Stomach (tissue), 9 donors: ENCODE measurements around the gene DPH6. TPM values are rescaled to one million over a fixed set of nuclear protein-coding genes. Genes with fewer than 3 reads are reported as not detected.

Experiments
- DNase-seq, 2 donors: peaks; one replicate each; pipeline versions ENCODE4 v3.0.0 to v3.0.0-alpha.2; 2013 to 2019
- H3K27ac ChIP-seq, 5 donors: fragments of 200-600 bp in 4 of 5; sonication (generic) in 4 of 5; one replicate each; pipeline ENCODE4 v1.5.1; 2013 to 2019; ENCODE audit warnings: mild to moderate bottlenecking in 1 of 5, moderate library complexity in 1 of 5
- H3K27me3 ChIP-seq, 3 donors: fragments of 200-600 bp; sonication (generic); one replicate each; pipeline ENCODE4 v1.5.1; 2017 to 2019; ENCODE audit warnings: mixed run types in 1 of 3
- H3K36me3 ChIP-seq, 4 donors: fragments of 200-600 bp; sonication (generic); 1 replicate in 3 of 4; 2 replicates in 1 of 4; pipeline ENCODE4 v1.5.1; 2016 to 2019
- H3K4me1 ChIP-seq, 4 donors: fragments of 200-600 bp; sonication (generic); one replicate each; pipeline ENCODE4 v1.5.1; 2016 to 2019
- H3K4me3 ChIP-seq, 4 donors: fragments of 200-600 bp; sonication (generic) in 3 of 4; one replicate each; pipeline ENCODE4 v1.5.1; 2016 to 2019; ENCODE audit warnings: mild to moderate bottlenecking in 1 of 4
- H3K9me3 ChIP-seq, 4 donors: fragments of 200-600 bp; sonication (generic); one replicate each; pipeline ENCODE4 v1.5.1; 2016 to 2019
- CTCF ChIP-seq, 7 experiments: fragments of 450-650 bp in 4 of 7; fragments of 200-600 bp in 3 of 7; sonication (generic) in 3 of 7; IDR thresholded peaks; one replicate each; pipeline ENCODE4 v1.5.1; 2016 to 2019; ENCODE audit warnings: antibody characterized with exemption in 7 of 7, control low read depth in 2 of 7, mild to moderate bottlenecking in 1 of 7
- EP300 ChIP-seq: sonication (generic); formaldehyde crosslinking; IDR thresholded peaks from one replicate; pipeline ENCODE4 v1.6.1; 2017; ENCODE audit warnings: antibody characterized with exemption
- POLR2A ChIP-seq, 4 donors: fragments of 450-650 bp; IDR thresholded peaks; one replicate each; pipeline ENCODE4 v1.6.1; 2016; ENCODE audit warnings: antibody characterized with exemption in 4 of 4, control low read depth in 2 of 4, mild to moderate bottlenecking in 1 of 4, moderate library complexity in 1 of 4
- POLR2AphosphoS5 ChIP-seq, 3 donors: sonication (generic); formaldehyde crosslinking; IDR thresholded peaks; one replicate each; pipeline ENCODE4 v1.6.1; 2016; ENCODE audit warnings: antibody characterized with exemption in 3 of 3
- WGBS, 5 donors: extraction: QIAGEN DNeasy Blood & Tissue Kit in 3 of 5; methylation state at CpG; one replicate each; pipeline versions ENCODE4 v1.1.5 to v1.1.7; 2013 to 2018; 5-methylcytosine and 5-hydroxymethylcytosine counted together
- intact Hi-C: fragments of 100-400 bp; cut with DNase I; formaldehyde crosslinking; loops from one replicate; pipeline ENCODE4 v1.15.1; 2023; ENCODE audit warnings: low total_unique reads
- polyA plus RNA-seq, 3 donors: library from polyadenylated mRNA; stranded (reverse); fragments of 200-250 nt; gene quantifications; one replicate each; pipeline ENCODE4 v1.2.3, GENCODE V29; 2013
- total RNA-seq, 5 donors: library from RNA; depleted of rRNA; stranded (reverse); fragments of >200 nt; gene quantifications; one replicate each; pipeline versions ENCODE4 v1.1.0 to v1.2.3, GENCODE V29; 2014 to 2016
- donor health status: healthy with polysubstance abuse.
- donor health status: Bipolar disorder and iron deficiency.
- donor health status: healthy.

The DPH6 gene
- total and polyA plus RNA-seq, 8 donors, result 6.1 to 52.3 (median 17.7) TPM

GRCh38 chr15:35549567-35549966, 3.6 kb upstream of the DPH6 start:
- Histone ChIP-seq H3K4me1 (peaks cover 3 to 26% (median 13%) of the 10 kb centered on the region in 4 donors), H3K27me3 (no peaks in the 10 kb centered on the region), H3K36me3 (no peaks in the 10 kb centered on the region), H3K9me3 (no peaks in the 10 kb centered on the region), H3K4me3 (no peak overlapping the region), H3K27ac (no peak overlapping the region)
- no peak for DNase-seq
- intact Hi-C loops, result no loop called here
- WGBS, 5 donors, result 85 to 92% (median 90%) methylated on average over 4 of the region's 4 CpGs
- TF ChIP-seq POLR2AphosphoS5 (IDR thresholded peaks at IDR 0.05) (no peak), EP300 (no peak), POLR2A (IDR thresholded peaks at IDR 0.05) (no peak), CTCF (IDR thresholded peaks at IDR 0.05) (no peak)

GRCh38 chr15:35548435-35548834, 2.5 kb upstream of the DPH6 start:
- 90 to 100% (median 97%) methylated on average over 2 of the region's 2 CpGs for WGBS, 5 donors
- Histone ChIP-seq H3K4me3 (no peak overlapping the region), H3K4me1 (peaks cover 5 to 28% (median 16%) of the 10 kb centered on the region in 4 donors), H3K9me3 (no peaks in the 10 kb centered on the region), H3K27me3 (no peaks in the 10 kb centered on the region), H3K27ac (no peak overlapping the region), H3K36me3 (no peaks in the 10 kb centered on the region)
- intact Hi-C loops, result no loop called here
- no peak for DNase-seq
- TF ChIP-seq POLR2A (IDR thresholded peaks at IDR 0.05) (no peak), POLR2AphosphoS5 (IDR thresholded peaks at IDR 0.05) (no peak), CTCF (IDR thresholded peaks at IDR 0.05) (no peak), EP300 (no peak)

GRCh38 chr15:35547775-35548364, 1.9 kb upstream of the DPH6 start:
- H3K4me1 ChIP-seq, result peaks cover 5 to 28% (median 16%) of the 10 kb centered on the region in 4 donors
- no peaks in the 10 kb centered on the region for H3K9me3 ChIP-seq
- no peak for DNase-seq
- intact Hi-C loops, result no loop called here
- TF ChIP-seq POLR2A (IDR thresholded peaks at IDR 0.05) (no peak), POLR2AphosphoS5 (IDR thresholded peaks at IDR 0.05) (no peak), CTCF (IDR thresholded peaks at IDR 0.05) (no peak), EP300 (no peak)
- no peak overlapping the region for H3K27ac ChIP-seq
- no peak overlapping the region for H3K4me3 ChIP-seq
- WGBS, 5 donors, result 88 to 94% (median 93%) methylated on average over 11 of the region's 11 CpGs
- H3K27me3 ChIP-seq, result no peaks in the 10 kb centered on the region
- H3K36me3 ChIP-seq, result no peaks in the 10 kb centered on the region

GRCh38 chr15:35546511-35547381, 781 bp upstream of the DPH6 start:
- H3K4me3 ChIP-seq, result peak overlapping the region; percentile 56 to 78 (median 58)
- WGBS, 5 donors, result 25 to 38% (median 32%) methylated on average over 14 of the region's 14 CpGs
- peaks cover 5 to 28% (median 16%) of the 10 kb centered on the region in 4 donors for H3K4me1 ChIP-seq
- H3K9me3 ChIP-seq, result no peaks in the 10 kb centered on the region
- TF ChIP-seq POLR2A (IDR thresholded peaks at IDR 0.05), result no peak
- no peak for TF ChIP-seq EP300
- TF ChIP-seq CTCF (IDR thresholded peaks at IDR 0.05), result no peak
- TF ChIP-seq POLR2AphosphoS5 (IDR thresholded peaks at IDR 0.05), result no peak
- H3K27me3 ChIP-seq, result no peaks in the 10 kb centered on the region
- DNase-seq, result no peak
- H3K36me3 ChIP-seq, result no peaks in the 10 kb centered on the region
- intact Hi-C loops, result no loop called here
- peak overlapping the region; percentile 90 to 97 (median 96) for H3K27ac ChIP-seq
